Measurements from ENCODE around the gene UCP1.

- no peak for TF ChIP-seq EZH2phosphoT487 (IDR thresholded peaks at IDR 0.05; ENCODE audit: borderline replicate concordance, low read length)
- TF ChIP-seq CTCF (IDR thresholded peaks at IDR 0.05; ENCODE audit: low read depth, low read length, poor library complexity, severe bottlenecking): no peak
Measured at GRCh38 chr4:140603286-140603685, 34.5 kb upstream of the UCP1 start.

Measured in DOHH2 (cell line).